Activated CD4-positive, alpha-beta T cell treated with anti-CD3 and anti-CD28 coated beads, Interleukin-2, amount 50 U/mL, for 24 hours (primary cell): ENCODE data around the gene CPXCR1.
"Not testable (repeated sequence)": the region's sequence is repeated elsewhere in the genome, so short reads cannot be mapped to it uniquely, and the experiment has no call there.

Experiments used
- DNase-seq, 2 donors: peaks; one replicate each; pipeline ENCODE4 v3.0.0-alpha.2; 2020; ENCODE audit warnings: low read depth in 1 of 2, low spot score in 1 of 2

CPXCR1 gene

GRCh38 chrX:88746925-88747324 lies at the start of gene CPXCR1:
CPXCR1 (plus strand) TSS chrX:88747225; CDS start chrX:88753415, 6,190 bp downstream.
- no peak for DNase-seq

GRCh38 chrX:88735835-88736234 lies 11.2 kb upstream of the CPXCR1 start:
- DNase-seq = no peak

DNA sequence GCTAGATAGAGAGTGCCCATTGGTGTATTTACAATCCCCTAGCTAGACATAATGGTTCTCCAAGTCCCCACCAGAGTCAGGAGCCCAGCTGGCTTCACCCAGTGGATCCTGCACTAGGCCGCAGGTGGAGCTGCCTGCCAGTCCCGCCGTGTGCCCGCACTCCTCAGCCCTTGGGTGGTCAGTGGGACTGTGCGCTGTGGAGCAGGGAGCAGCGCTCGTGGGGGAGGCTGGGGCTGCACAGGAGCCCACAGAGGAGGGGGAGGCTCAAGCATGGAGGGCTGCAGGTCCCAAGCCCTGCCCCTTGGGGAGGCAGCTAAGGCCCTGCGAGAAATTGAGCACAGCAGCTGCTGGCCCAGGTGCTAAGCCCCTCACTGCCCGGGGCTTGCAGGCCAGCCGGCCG lies 810 bp upstream of the CPXCR1 start:
- DNase-seq = not testable (repeated sequence)

- DNase-seq = not testable (repeated sequence)
These were observed 5.3 kb downstream of the CPXCR1 start for GRCh38 chrX:88752339-88752738.

GRCh38 chrX:88789825-88790224 lies 42.8 kb downstream of the CPXCR1 start:
- DNase-seq = no peak
